Activated effector memory CD4-positive, alpha-beta T cell treated with anti-CD3 and anti-CD28 coated beads, Interleukin-2, amount 50 U/mL, for 16 hours (primary cell): ENCODE results near the gene FAM222B.
"Not testable (repeated sequence)": the region's sequence is repeated elsewhere in the genome, so short reads cannot be mapped to it uniquely, and the experiment has no call there.

Experiments used
- DNase-seq: peaks from one replicate; pipeline ENCODE4 v3.0.0-alpha.2; 2020

FAM222B gene

DNA sequence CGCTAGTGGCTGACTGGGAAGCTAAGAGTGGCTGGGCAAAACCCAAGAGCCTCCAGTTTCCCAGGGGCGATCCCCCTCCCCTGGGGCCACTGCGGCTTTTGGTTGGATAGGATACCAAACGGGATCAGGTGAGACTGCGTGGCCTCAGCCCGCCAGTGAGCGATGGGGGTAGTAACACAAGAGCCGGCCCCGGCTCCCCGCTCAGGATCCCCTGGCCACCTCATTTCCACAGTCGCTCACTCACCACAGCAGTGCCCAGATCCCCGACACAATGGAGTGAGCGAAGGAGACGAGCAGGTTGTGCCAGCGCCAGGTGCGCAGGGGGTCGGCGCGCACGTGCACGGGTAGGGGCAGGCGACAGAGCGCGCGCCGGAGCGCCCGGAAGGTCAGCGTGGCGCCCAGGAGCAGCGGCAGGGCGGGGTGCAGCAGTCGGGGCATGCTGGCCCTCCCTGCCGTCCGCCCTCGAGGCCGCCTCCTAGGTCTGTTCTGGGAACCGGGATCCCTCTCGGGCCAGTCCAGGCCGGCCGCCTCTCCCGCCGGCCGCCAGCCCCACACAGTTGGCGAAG is 116.8 kb downstream of the FAM222B start:
- DNase-seq = no peak

- no peak for DNase-seq
These were observed 117.4 kb downstream of the FAM222B start for GRCh38 chr17:28725166-28725659.

GRCh38 chr17:28724500-28725165 is 118.0 kb downstream of the FAM222B start:
- DNase-seq = no peak

- DNase-seq = not testable (repeated sequence)
These were observed 118.6 kb downstream of the FAM222B start for GRCh38 chr17:28723836-28724499.

DNA sequence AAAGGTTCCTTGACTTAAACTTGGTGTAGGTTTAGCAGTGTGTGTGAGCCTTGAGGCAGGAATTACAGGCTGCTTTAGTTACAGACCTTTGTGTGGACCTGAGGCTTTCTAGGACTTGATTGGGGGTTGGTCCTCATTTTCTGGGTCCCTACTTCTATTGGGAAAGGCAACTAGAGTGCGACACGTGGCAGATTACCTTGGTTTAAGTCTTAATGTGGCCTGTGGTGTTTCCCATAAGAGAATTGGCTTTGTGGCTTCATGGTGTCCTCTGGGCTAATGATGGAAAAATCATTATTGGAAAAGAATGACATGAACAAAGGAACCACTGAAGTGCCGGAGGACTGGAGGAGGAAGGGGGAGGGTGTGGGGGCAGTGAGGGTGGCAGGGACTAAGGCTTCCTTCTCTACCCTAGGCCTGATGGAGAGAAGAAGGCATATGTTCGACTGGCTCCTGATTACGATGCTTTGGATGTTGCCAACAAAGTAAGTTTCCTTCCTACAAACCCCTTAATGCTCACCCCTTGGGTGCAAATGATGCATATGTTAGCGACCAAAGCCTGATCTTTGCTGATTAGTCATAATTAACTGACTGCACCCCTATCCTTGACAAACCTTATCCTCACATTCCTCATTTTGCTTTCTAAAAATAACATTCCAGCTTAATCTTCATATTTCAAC is 119.3 kb downstream of the FAM222B start:
- DNase-seq = no peak

DNA sequence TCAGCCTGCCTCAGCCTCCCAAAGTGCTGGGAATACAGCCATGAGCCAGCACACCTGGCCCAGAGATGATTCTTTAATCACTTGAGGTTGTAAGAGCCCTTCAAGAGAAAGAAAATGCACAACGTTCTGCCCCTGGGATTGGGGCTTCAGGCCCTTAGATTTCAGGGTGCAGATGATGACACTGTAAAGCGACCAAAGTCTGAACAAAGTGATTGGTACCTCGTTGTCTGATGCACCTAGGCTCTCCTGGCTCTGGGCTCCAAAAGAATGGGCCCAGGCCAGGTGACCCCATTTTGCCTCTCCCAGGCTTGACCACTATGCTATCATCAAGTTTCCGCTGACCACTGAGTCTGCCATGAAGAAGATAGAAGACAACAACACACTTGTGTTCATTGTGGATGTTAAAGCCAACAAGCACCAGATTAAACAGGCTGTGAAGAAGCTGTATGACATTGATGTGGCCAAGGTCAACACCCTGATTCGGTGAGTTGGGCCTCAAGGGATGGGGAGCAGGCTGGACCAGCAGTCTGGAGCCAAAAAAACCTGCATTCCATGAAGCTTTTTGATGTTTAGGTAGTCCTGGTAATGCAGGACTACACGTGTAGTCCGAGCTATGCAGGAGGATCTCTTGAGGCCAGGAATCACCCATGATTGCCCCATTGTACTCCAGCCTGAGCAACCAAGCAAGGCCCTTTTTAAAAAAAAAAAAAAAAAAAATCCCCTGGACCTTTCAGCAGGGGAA is 120.0 kb downstream of the FAM222B start:
- DNase-seq = no peak

DNA sequence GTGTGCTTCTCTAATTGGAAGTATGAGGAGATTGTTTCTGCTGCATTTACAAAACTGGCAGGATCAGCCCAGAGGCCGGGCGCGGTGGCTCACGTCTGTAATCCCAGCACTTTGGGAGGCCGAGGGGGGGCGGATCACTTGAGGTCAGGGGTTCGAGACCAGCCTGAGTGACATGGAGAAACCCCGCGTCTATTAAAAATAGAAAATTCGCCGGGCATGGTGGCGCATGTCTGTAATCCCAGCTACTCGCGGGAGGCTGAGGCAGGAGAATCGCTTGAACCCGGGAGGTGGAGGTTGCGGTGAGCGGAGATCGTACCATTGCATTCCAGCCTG is 121.6 kb downstream of the FAM222B start:
- not testable (repeated sequence) for DNase-seq

DNA sequence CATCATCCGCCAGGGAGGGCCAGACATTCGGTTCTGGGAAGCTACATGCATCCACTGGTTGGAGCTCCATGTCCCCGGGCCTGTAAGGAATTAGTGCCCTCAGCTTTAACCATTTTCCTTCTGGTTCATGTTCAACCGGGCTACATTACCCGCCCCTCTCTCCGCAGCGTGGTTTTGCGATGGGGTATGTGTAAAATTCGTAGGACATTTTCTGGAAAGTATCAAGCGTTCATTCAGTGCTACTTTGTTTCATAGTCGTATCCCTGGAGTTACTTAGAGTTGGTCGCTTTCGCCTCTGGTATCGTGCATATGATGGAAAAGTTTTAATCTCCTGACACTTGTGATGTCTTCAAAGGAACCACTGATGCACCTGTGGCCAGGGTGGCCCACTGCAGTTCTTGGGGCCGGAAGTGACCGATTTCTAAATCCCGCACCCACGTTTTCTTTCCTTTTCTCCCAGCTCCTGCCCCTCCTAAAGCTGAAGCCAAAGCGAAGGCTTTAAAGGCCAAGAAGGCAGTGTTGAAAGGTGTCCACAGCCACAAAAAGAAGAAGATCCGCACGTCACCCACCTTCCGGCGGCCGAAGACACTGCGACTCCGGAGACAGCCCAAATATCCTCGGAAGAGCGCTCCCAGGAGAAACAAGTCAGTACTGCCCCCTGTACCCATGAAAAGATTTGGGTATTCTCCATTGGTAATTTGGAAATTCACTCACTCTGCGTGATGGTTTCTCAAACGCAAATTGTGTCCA is 122.2 kb downstream of the FAM222B start:
- peak; percentile 77 for DNase-seq

- DNase-seq = no peak
These were observed 123.6 kb downstream of the FAM222B start for GRCh38 chr17:28719021-28719433.

DNA sequence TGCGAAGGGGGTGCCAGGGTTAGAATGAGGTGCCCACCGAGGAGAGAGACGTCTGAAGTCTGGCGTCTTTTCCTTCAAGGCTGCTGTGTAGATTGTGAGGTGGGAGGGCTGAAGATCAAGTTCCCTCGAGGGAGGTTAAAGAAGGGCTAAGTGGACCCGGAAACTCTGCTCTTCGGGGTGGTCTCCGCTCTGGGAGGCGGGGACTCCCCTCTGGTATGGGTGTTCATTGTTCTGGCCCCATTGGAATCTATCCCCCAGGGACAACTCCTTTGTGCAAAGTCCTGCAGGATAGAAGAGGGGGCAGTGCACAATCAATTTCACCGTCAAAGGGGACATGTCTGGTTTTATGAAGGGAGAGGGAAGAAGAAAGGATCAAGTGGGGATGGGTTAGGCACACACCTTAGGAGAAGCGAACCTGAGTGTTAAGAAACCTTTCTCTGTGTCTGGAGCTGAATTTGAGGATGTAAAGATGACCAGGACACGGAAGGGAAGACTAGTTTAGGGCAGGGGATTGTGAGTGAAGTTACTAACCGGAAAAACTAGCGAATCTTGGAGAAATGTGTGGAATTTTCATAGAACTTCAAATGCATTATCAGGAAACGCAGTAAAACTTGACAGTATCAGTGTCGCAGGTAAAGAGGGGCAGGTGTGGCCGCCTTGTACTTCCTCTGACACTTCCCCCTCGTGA is 124.1 kb downstream of the FAM222B start:
- no peak for DNase-seq

DNA sequence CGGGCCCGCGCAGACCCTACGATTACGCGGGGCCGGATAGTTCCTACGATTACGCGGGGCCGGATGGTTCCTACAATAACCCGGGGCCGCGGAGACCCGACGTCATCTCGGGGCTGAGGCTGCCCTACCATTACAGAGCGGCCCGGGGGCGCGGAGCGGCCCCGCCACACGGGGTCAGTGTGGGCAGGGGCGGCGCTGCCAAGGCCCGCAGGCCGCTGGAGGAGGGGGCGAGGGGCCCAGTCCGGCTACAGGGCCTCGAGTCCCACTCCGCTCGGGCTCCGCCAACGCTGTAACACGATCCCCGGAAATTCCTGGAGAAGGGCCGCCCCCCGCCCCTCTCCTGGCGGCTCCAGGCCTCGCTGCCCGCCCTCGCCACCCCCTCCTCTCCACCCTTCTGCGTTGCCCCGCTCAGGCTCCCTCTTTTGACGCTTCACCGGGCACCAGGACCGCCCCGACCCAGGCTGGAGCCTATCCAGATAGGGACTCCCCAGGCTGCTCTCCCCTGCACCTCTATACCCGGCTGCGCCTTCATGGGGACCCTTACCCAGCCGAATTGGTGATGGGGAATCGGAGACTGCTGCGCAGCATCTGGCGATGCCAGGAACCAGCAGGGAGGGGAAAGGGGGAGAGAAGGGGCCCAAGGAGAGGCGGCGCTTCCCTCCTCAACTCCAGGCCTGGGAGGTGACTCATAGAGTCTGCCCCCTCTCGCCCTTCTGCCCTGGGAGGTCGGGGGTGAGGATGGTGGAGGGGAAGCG is 124.8 kb downstream of the FAM222B start, which contains the start of gene RAB34:
Gene RAB34 (minus strand): TSS at position 291 of the 755 bp plus-strand sequence. CDS start 602 bp downstream, outside the sequence.
- DNase-seq = peak; percentile 81

DNA sequence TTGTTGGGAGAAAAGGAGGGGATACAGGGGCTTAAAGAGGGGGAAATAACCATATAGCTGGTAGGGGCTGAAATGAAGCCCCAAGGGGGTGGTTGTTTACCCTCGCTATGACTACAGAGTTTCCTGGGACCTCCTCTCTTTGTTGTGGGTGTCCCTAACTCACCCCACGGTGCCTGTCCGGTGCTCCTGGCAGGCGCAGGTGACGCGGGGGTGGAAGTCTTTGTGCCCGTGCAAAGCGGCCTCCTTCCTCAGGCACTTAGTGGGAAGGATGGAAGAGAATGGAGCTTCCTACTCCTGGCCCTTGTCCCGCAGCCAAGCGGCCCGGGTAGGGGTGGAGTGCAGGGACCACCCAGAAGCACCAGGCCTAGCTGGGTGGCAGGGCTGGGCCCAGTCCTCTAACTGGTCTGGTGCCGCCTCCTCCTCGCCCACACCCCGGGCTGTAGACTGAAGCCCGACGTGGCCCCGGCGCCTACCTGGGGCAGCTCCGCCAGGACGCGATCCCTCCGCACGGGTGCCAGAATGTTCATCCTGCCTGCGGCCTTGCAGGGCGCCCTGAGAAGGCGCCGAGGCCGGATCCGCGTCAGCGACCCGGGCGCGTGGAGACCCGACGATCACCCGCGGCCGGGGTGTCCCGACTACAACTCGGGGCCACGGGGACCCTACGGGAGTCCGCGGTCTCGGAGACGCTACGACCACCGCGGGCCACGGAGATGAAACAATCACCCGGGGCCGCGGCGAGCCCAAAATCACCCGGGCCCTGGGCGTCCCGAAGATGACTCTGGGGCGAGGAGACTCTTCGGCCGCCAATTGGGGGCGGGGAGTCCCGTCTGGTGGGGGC is 125.6 kb downstream of the FAM222B start:
- DNase-seq = peak; percentile 74

DNA sequence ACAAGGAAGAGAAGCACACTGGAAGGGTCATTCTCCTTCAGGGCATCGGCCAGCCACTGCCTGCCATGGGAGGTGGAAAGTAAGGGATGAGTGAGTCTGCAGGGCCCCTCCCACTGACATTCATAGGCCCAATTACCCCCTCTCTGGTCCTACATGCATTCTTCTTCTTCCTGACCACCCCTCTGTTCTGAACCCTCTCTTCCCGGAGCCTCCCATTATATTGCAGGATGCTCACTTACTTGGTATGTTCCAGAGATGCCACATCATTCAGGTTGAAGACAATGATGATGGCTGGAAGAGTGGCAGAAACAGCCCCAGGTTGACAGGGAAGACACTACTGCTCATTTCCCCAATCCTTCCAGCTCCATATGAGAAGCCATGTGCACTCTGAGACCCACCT is 127.4 kb downstream of the FAM222B start:
- no peak for DNase-seq

- no peak for DNase-seq
These were observed 128.3 kb downstream of the FAM222B start for GRCh38 chr17:28714281-28714680.

GRCh38 chr17:28712705-28713415 is 129.7 kb downstream of the FAM222B start:
- no peak for DNase-seq

DNA sequence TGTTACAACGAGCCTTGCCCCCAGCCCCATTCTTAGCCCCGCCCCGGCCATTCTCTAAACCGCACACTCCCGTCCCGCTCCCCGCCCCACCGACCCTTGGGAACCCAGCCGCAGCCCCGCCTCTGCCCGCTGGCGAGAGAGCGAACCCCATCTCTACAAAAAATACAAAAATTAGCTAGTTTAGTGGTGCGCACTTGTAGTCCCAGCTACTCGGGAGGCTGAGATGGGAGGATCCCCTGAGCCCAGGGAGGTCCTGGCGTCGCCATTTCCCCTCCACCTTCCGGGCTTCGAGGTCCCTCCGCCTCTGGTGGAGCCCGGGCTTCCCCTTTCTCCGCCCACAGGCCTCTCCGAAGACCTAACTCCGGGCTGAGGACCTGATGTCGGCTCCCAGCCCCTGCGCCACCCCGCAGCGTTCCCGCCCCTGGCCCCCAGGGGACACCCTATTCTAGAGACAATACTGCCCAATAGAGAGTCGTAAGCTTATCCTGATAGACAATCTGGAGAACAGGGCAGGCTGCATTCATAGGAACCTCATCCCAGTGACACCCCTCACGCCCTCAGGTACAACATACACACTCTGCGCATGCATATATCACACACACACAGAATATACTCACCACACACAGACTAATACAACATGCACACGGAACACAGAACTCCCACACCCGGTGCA is 130.4 kb downstream of the FAM222B start:
- DNase-seq = peak; percentile 89

- DNase-seq = no peak
These were observed 130.9 kb downstream of the FAM222B start, which contains the start of gene PROCA1 for GRCh38 chr17:28711723-28712031. Gene PROCA1 (minus strand): TSS chr17:28711888. CDS start chr17:28711660, 228 bp downstream.
